ENCODE results near the gene SCAND1.
"Not testable (repeated sequence)": the region's sequence is repeated elsewhere in the genome, so short reads cannot be mapped to it uniquely, and the experiment has no call there.

Gene SCAND1

DNA sequence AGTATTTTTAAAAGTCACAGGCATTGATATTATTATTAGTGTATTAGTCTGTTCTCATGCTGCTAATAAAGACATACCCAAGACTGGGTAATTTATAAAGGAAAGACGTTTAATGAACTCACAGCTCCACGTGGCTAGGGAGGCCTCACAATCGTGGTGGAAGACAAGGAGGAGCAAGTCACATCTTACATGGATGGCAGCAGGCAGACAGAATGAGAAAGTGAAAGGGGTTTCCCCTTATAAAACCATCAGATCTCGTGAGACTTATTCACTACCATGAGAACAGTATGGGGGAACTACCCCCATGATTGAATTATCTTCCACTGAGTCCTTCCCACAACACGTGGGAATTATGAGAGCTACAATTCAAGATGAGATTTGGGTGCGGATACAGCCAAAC is 5.0 kb upstream of the SCAND1 start:
- DNase-seq (ENCODE audit: low spot score): not testable (repeated sequence)

DNA sequence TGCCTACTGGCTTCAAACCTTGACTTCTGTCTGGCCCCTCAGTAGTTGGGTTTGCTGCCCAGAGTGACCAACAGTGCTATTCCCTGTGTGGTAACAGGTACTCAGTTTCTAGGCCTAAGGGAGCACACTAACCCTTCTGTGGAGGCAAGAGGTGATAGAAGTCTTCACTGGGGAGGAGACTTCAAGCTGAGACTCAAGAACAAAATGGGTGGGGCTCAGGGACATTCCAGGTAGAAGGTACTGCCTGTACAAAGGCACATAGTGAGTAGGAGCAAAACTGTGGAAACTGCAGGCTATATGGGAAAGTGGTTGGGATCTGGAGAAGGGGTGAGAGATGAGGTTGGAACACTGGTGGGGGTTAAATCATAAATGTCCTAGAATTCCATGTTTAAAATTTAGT is 2.3 kb upstream of the SCAND1 start:
- DNase-seq (ENCODE audit: low spot score): no peak

DNA sequence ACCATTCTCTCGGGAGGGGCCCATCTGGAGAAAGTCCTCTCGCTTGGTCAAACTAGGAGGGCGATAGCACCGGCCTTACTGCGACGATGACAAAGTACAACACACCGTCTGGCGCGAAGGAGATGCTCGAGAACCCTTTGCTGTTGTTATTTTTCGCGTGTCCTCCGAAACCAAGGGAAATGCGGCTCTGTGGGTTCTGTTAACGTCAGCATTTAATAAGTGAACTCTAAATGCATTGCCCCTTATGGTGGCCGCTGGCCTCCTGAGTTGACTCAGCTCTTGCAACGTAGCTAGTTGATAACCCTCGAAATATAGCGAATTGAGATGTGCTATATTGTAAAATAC is 577 bp upstream of the SCAND1 start:
- DNase-seq (ENCODE audit: low spot score): peak; percentile 67

DNA sequence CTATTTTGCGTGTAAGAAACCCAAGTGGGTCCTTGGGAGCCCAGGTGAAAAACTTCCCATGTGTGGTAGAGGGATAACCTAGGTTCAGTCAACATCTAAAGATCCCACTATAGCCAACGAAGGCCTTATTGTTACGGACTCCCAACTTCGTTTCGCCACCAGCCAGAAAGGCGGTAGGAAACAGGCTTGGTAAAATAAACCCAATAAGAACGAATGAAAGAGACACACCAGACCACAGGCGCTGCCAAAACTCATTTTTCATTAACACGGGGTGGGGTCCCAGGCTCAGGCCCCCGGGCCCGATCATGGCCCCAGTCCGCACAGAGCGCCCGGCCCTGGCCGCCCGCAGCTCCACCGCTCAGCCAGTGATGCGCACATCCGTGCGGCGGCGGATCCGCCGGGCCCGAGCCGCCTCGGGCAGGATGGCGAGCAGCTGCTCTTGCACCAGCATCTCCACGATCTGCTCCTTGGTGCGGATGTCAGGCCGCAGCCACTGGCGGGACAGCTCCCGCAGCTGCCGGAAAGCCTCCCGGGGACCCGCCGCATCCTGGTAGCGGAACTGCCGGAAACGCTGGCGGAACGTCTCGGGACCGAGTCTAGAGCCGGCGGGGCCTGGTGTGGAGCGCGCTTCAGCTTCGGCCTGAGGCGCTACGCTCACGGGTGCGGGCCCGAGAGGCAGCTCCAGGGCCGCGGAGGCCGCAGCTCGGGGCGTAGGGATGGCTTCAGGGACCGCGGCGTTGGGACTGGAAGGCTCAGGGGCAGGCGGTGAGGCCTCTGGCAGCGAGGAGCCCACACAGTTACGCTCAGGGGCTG is 709 bp downstream of the SCAND1 start:
- DNase-seq (ENCODE audit: low spot score): peak; percentile 71

DNA sequence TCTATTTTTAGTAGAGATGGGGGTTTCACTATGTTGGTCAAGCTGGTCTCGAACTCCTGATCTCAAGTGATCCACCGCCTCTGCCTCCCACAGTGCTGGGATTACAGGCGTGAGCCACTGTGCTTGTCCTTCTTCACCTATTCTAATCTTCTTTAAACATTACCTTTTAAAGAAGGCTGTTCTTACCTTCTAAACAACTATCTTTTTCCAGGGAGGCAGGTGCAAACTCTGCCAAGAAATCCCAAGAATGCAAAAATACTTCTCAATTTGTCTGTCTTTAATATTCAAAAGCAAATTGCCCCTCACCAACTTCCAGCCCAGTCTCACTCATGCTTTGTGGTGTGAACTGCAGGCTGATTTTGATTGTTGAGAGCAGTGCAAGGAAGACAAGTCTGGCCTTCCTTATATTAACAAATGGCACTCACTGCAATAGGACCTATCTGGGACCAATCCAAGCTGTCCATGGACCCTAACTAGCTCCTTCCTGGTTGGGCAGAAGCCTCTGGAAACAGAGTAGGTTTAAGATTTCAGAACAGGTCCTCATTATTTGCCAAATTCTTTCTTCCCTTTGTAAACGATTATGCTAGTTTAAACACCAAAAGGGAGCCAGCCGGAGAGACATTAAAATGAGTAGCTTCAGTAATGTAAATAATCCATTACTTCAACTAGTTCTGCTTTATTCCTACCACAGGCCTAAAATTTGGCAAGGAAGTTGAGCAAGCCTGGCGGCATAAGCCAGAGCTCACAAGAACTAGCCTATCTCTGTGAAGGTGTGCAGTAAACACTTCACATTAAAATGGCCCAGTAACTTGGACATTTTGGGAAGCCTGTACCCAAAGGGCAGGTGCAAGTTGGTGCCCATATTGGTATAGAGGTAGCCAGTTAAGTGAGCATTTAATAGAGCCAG is 1.6 kb downstream of the SCAND1 start:
- DNase-seq (ENCODE audit: low spot score): peak; percentile 58

DNA sequence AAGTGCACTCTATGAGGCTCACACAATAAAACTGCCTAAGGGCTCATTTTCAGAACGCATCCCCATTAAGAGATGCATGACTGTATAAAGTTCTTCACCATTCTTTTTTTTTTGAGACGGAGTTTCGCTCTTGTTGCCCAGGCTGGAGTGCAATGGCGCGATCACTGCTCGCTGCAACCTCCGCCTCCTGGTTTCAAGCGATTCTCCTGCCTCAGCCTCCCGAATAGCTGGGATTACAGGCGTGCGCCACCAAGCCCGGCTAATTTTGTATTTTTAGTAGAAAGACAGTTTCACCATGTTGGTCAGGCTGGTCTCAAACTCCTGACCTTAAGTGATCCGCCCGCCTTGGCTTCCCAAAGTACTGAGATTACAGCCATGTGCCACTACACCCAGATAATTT is 2.2 kb downstream of the SCAND1 start:
- not testable (repeated sequence) for DNase-seq (ENCODE audit: low spot score)

DNA sequence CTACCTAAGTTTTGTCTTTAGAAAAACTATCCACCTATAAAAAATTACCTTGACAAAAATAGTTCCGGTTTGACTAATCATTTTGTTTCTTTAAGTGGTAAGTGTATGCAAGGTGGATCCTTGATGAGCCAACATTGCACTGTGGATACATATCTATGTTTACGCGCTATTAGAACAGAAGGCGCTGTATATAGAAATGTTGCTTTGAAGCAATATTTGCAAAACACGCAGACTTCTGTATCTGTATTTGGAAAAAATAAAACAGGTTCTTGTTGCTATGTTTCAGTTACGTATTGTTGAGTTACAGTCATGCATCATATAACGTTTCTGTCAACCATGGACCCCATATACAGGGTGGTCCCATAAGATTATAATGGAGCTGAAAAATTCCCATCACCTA is 4.2 kb downstream of the SCAND1 start:
- DNase-seq (ENCODE audit: low spot score): no peak

DNA sequence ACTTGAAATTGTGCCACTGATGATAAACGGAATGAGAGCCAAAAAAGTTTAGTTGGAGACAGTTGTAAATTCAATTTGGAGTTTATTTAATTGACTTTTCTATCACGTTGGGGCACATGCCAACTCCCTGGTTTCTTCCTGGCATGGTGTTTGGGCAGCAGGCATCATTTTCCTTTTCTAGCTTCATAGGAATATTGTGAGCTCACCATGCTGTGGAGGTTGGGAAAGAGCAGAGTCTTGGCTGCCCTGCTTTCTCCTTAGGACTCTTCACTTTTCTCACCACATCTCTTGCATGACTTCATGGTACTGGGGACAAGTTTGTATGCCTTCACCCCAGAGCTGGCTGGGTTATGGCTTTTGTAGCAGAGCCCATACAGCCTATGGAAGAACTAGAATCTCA is 6.4 kb downstream of the SCAND1 start:
- DNase-seq (ENCODE audit: low spot score): no peak

DNA sequence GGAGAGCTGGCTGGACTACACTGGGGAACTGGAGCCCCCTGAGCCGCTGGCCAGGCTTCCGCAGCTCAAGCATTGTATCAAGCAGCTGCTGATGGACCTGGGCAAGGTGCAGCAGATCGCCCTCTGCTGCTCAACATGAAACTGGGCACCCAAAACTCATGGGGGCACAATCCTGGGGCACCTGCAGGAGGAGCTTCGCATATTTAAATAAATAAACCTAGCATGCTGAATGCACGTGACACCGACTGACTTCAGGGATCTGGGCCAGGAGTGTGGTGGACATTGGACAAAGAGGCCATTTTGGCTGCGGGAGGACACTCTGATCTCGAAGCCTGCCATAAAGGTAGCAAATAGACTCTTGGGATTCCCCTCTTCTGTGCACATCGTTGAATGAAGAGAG is 6.8 kb downstream of the SCAND1 start:
- DNase-seq (ENCODE audit: low spot score): peak; percentile 70

DNA sequence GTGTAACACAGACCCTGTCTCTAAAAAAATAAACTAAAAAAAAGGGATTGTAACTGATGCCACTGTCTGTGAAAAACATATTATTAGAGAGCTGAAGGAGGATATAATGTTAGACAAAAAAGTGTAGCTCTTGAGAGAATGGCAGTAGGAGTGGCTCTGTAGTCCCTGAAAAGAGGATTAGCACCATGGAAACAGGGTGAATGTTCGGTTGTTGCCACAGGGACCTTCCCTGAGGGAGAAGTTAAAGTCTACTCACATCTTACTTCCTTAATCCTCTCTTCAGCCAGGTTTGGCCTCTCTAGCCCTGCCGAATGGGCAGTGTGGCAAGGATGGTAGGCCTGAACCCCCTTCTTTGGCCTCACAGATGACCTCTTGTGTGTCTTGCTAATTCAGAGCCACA is 12.1 kb downstream of the SCAND1 start:
- no peak for DNase-seq (ENCODE audit: low spot score)

DNA sequence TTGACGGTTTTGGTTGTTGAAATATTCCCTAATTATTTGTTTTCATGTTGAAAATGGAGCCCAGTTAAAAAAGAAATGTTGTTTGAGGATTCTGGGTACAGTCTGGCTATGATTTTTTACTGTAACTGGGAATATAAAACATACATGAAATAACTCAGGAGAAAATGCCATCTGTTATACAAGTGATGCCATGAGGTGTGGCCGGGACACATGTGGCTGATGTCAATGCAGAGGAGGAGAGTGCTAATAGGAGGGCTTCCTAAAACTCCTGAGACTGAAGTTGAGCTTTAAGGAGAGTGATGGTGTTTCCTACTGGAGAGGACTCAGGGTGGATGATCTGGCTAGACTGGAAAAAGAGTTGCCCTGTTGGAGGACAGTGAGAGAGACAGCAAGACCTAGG is 12.7 kb downstream of the SCAND1 start:
- DNase-seq (ENCODE audit: low spot score): no peak

DNA sequence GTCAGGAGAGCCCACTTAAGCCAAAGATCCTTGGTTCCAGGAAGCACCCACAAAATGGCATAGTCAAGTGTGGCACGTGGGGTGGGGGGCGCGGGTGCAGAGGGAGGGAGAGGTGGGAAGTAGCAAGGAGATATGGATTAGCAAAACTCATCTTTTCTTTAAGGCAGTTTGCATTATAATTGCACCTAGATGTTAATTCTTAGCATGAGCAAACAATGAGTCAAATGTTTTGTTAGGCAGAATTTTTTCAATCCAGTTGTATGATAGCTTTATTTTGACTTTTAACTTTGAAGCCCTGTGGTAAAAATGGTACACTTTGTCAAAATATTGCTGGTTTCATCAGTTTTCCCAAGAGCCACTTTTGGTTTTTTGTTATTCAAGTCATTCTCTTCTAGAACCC is 15.0 kb downstream of the SCAND1 start:
- no peak for DNase-seq (ENCODE audit: low spot score)

DNA sequence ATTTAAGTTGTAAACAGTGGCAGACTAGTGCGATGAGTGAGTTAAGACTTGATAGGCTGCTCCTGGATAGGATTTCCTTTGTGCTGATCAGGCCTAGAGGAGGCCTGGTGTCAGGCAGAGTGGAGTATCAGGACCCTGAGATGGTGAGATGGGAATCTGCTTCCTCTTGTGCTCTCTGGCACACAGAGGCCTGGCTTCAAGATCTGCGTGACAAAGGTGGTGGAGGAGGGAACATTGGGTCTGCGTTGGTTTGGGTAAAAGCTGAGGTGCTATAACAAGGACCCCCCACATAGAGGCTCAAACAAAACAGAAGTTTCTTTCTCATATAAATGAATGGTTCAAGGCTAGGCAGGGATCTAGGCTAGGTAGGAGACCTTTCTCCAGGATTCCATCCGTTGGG is 20.3 kb downstream of the SCAND1 start:
- DNase-seq (ENCODE audit: low spot score): no peak

DNA sequence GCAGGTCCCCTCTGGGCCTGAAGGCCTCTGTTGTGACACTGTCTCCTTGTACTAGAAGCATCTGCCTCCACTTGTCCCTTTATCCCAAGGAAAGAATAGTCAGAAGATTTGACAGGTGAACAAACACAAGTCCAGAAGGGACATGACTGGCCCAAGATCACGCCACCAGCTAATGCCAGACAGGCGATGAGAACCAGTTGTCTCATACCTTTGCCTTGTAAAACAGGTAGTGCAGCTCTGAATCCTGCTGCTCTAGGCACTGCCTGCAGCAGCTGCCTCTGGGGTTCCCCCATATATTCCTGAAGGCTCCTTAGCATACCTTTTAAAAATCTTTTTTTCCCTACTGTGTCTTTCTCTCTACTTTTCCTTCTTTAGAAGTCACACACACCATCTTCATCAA is 25.0 kb downstream of the SCAND1 start:
- no peak for DNase-seq (ENCODE audit: low spot score)

DNA sequence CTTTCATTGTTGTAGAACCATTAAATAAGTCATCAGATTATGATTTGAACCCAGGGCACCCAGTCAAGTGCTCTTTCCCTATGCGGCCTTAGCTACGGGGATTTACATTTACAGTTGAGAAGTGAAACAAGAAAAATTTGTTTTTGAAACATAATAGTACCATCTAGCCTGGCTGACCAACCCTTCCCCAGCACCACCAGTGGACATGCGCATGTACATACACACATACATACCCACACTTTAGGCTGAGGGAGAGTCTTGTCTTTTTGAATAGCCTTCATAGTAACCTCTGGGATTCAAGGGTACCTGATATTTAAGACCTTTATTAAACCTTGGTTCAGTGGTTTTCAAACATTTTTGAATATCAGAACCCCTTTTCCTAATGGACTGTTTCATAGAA is 33.8 kb downstream of the SCAND1 start:
- DNase-seq (ENCODE audit: low spot score): no peak

DNA sequence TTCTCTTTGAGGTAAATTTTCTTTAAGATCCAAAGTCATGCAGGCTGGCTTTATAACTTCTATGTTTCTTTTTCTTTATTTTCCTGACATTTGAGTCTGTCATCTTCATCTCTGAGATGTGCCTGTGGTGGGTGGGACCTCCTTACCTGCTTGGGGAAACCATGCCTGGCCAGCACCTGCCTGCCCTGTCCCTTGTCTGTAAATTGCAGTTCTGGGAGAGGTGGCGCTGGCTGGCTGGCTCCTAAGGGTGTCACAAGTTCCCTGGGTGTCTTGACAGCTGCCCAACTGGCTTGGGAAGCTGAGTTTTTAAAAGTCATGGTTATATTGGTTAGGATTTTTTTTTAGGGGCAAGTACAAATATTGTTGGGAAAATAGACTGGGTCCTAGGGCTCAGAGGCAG is 36.3 kb downstream of the SCAND1 start:
- DNase-seq (ENCODE audit: low spot score): no peak

DNA sequence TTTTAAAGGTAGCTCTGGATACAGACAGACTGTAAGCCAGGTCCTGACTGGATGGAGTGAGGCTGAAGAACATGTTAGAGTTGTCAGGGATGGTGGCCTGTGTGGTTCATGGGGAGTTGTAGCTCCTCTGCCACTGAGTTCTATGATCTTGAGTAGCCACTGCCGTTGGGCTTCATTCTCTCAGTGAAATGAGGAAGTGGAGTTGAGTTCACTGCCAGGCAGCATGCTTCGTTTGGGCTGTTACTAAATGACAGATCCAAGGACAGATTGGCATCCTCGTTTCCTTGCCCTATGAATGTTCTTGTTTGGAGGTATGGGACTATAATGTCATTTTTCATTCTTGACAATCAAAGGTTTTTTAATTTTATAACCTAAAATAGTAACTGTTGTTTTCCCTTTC is 37.2 kb downstream of the SCAND1 start:
- peak; percentile 10 for DNase-seq (ENCODE audit: low spot score)

DNA sequence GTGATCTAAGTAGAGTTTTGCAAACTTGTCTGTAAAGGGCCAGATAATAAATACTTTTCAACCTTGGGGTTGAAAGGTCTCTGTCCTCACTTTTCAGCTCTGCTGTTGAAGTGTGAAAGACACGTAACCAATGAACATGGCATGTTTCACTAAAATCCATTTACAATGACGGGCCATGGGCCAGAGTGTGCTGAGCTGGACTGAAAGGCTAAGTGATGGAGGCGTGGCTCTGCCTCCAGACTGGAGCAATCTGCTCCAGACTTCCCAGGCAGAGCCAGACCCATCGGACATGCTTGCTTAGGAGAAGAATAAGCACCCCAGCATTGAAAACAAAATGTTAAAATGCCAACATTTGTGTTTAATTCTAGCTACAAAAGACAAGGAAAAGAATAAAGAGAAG is 41.4 kb downstream of the SCAND1 start:
- DNase-seq (ENCODE audit: low spot score): no peak

DNA sequence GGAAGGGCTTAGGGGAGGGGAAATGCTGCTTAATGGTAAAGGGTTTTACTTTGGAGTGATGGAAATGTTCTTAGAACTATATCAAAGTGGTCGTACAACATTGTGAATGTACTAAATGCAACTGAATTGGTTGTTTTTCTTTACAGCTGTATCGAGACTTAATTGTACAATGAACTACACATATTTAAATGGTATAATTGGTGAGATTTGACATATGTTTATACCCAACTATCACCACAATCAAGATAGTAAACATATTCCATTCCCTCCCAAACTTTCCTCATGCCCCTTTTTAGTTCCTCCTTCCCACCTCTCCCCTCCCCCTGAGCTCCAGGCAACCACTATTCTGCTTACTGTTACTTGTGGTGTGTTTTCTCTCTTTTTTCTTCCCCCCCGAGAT is 44.0 kb downstream of the SCAND1 start:
- no peak for DNase-seq (ENCODE audit: low spot score)

DNA sequence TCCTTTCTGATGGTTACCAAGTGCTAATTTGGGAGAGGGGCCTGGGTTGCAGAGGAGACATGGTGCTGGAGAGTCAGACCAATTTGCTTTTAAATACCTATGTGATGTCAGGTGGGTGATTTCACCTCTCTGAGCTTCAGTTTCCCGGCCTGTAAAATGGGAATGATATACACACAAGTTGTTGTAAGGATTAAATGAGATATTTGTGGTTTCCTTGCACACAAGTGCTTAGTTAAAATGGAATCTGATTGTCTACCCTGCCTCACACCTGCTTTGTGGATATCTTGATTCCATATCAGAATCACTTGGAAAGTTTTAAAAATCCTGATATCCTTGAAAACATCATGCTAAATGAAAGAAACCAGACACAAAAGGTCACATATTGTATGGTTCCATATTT is 44.5 kb downstream of the SCAND1 start:
- no peak for DNase-seq (ENCODE audit: low spot score)

DNA sequence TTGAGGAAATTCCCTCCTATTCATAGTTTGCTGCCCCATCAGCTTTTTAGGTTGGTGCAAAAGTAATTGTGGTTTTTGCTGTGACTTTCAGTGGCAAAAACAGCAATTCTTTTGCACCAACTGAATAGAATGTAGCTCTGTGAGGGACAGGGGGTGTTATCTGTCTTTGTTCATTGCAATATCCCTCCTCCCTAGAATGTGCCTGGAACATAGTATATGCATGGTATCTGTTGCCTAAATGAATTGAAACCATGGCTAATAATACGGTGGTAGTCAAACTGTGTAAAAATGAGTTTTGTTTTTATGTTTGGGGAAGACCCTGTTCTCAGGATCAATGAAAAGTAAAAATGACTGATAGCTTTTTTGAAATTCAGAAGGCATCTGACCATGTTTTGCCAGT is 45.1 kb downstream of the SCAND1 start:
- no peak for DNase-seq (ENCODE audit: low spot score)

DNA sequence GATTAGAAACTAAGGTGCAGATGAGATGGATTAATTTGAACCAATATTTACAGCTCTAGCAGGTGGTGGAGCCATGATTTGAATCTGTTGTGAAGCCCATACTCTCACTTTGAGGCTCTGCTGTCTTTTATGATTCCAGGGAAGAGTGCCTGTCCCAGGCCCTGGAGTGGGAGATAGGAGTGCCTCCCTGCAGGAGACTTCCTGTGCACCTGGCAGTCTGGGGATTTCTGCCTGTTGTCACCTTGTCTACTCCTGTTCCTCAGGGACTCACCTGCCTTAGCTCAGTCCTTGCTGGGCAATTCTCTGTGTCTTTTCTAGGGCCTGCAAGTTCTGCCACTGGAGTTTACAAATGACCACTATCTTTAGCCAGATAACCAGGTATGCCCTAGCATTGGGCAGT is 46.3 kb downstream of the SCAND1 start:
- DNase-seq (ENCODE audit: low spot score): no peak

DNA sequence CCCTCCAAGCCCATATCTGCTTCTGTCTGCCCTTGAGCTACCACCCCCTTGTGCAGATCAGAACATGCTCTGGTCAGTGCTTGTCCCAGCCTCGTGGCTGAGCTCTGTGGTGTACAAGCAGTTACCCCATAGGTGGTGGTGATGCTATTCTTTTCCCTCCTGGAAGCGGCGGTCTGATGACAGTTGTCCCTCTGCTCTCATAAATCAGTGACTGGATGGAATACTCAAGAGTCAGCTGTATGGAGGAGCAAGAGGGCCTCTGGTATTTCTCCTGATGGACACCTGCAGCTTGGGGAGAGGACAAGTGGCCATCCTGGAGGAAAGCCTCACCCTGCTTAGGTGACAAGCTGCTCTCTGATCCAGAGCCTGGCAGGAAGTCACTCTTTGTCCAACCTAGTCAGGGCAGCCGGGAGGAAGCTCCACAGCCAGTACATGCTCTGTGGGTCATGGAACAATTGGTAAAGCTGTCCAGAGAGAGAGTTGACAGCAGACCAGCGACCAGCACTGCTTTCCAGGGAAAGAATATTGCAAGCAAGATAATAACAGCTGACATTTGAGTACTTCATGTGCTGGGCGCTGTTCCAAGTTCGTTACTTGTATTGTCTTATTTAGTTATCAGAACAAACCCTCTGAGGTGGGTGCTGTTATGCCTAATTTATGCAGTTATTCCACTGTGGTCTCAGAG is 47.1 kb downstream of the SCAND1 start:
- no peak for DNase-seq (ENCODE audit: low spot score)

All from NAMALWA (cell line).